Upper lobe of left lung (tissue), 6 donors: ENCODE measurements around the gene VPS8. TPM values are rescaled to one million over a fixed set of nuclear protein-coding genes. Genes with fewer than 3 reads are reported as not detected.

Experiments used
- ATAC-seq, 2 donors: fragments of 200-7000 bp; cut with Tn5 transposase; one replicate each; pipeline ENCODE4 v1.9.1; 2022; ENCODE audit warnings: mild to moderate bottlenecking in 2 of 2, moderate library complexity in 2 of 2; ENCODE audit not compliant: low FRiP score in 2 of 2
- DNase-seq, 2 donors: peaks; one replicate each; pipeline ENCODE4 v3.0.0-alpha.2; 2019 to 2020
- H3K27ac ChIP-seq, 4 donors: fragments of 200-600 bp; sonication (generic); one replicate each; pipeline ENCODE4 v1.5.1; 2016 to 2019
- H3K27me3 ChIP-seq, 4 donors: fragments of 200-600 bp; sonication (generic); one replicate each; pipeline ENCODE4 v1.5.1; 2017 to 2019
- H3K36me3 ChIP-seq, 4 donors: fragments of 200-600 bp; sonication (generic); one replicate each; pipeline ENCODE4 v1.5.1; 2016 to 2019
- H3K4me1 ChIP-seq, 4 donors: fragments of 200-600 bp; sonication (generic); one replicate each; pipeline ENCODE4 v1.5.1; 2018 to 2019
- H3K4me3 ChIP-seq, 4 donors: fragments of 200-600 bp; sonication (generic); one replicate each; pipeline ENCODE4 v1.5.1; 2017 to 2019; ENCODE audit warnings: mild to moderate bottlenecking in 2 of 4, moderate library complexity in 1 of 4
- H3K9me3 ChIP-seq, 4 donors: fragments of 200-600 bp; sonication (generic); one replicate each; pipeline ENCODE4 v1.5.1; 2018 to 2019
- EP300 ChIP-seq, 4 donors: sonication (generic); formaldehyde crosslinking; IDR thresholded peaks; one replicate each; pipeline ENCODE4 v1.5.1; 2017; ENCODE audit warnings: antibody characterized with exemption in 4 of 4, control low read depth in 2 of 4
- POLR2A ChIP-seq, 4 donors: fragments of 450-650 bp; IDR thresholded peaks; one replicate each; pipeline ENCODE4 v1.5.1; 2016 to 2017; ENCODE audit warnings: antibody characterized with exemption in 4 of 4, mild to moderate bottlenecking in 2 of 4
- POLR2AphosphoS5 ChIP-seq, 2 donors: sonication (generic); formaldehyde crosslinking; IDR thresholded peaks; one replicate each; pipeline ENCODE4 v1.5.1; 2017; ENCODE audit warnings: antibody characterized with exemption in 2 of 2
- WGBS, 2 donors: methylation state at CpG; one replicate each; pipeline ENCODE4 v1.1.5; 2017 to 2018; 5-methylcytosine and 5-hydroxymethylcytosine counted together
- total RNA-seq, 6 donors: library from RNA; depleted of rRNA in 4 of 6; stranded (reverse); fragments of >200 nt in 4 of 6; gene quantifications; one replicate each; pipeline versions ENCODE4 v1.1.0 to v1.2.1, GENCODE V29; 2016 to 2021
- TF ChIP-seq, protein P1 (sequence below), 6 experiments: fragments of 450-650 bp in 4 of 6; fragments of 200-600 bp in 2 of 6; sonication (generic) in 2 of 6; IDR thresholded peaks; one replicate each; pipeline ENCODE4 v1.5.1; 2016 to 2019; ENCODE audit warnings: antibody characterized with exemption in 6 of 6
- donor health status: DM: no; HTN: no; CAD: no; lungs with moderate emphysema.
- donor health status: DM: no; HTN: yes; CAD: no; lungs with severe emphysema.

The VPS8 gene
- total RNA-seq, 6 donors from 2014 or later, result 50.9 to 147 (median 61.5) TPM

GRCh38 chr3:184932777-184933176 is 120.8 kb downstream of the VPS8 start:
- Histone ChIP-seq H3K36me3 (peaks cover 3 to 57% (median 16%) of the 10 kb centered on the region in 4 donors), H3K27me3 (no peaks in the 10 kb centered on the region), H3K9me3 (no peaks in the 10 kb centered on the region), H3K4me1 (no peaks in the 10 kb centered on the region), H3K27ac (no peak overlapping the region), H3K4me3 (no peak overlapping the region)
- WGBS, 2 donors, result 88 to 100% methylated on average over 1 of the region's 1 CpG
- ATAC-seq (no peak), DNase-seq (no peak)
- TF ChIP-seq POLR2A (IDR thresholded peaks at IDR 0.05), result no peak
- TF ChIP-seq, protein P1, sequence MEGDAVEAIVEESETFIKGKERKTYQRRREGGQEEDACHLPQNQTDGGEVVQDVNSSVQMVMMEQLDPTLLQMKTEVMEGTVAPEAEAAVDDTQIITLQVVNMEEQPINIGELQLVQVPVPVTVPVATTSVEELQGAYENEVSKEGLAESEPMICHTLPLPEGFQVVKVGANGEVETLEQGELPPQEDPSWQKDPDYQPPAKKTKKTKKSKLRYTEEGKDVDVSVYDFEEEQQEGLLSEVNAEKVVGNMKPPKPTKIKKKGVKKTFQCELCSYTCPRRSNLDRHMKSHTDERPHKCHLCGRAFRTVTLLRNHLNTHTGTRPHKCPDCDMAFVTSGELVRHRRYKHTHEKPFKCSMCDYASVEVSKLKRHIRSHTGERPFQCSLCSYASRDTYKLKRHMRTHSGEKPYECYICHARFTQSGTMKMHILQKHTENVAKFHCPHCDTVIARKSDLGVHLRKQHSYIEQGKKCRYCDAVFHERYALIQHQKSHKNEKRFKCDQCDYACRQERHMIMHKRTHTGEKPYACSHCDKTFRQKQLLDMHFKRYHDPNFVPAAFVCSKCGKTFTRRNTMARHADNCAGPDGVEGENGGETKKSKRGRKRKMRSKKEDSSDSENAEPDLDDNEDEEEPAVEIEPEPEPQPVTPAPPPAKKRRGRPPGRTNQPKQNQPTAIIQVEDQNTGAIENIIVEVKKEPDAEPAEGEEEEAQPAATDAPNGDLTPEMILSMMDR (IDR thresholded peaks at IDR 0.05), result no peak
- TF ChIP-seq POLR2AphosphoS5 (IDR thresholded peaks at IDR 0.05), result no peak

DNA sequence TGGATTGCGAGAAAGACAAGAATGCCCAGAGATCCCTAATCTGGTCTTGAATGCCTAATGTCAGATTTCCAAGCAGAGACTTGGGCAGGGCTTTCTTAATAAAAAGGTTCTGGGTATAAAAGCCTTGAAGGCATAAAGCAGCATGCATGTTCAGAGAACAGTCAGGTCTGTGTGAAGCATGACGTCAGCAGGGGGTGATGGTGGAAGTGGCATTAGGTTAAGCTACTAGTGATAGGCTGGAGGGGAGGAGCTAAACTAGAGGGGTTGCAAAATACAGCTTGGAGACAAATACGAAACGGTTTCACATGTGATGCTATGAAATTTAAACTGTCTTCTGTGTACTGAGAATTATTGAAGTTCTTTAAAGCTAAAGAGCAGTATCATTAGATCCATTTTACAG is 125.6 kb downstream of the VPS8 start:
- DNase-seq, result no peak
- WGBS, 2 donors, result 86 to 89% methylated on average over 4 of the region's 4 CpGs
- H3K4me3 ChIP-seq, result no peak overlapping the region
- peaks cover 0 to 37% (median 11%) of the 10 kb centered on the region in 4 donors for H3K36me3 ChIP-seq
- H3K4me1 ChIP-seq, result no peaks in the 10 kb centered on the region
- TF ChIP-seq POLR2AphosphoS5 (IDR thresholded peaks at IDR 0.05) (no peak), EP300 (IDR thresholded peaks at IDR 0.05) (no peak), POLR2A (IDR thresholded peaks at IDR 0.05) (no peak)
- TF ChIP-seq, protein P1 (IDR thresholded peaks at IDR 0.05), result no peak
- no peaks in the 10 kb centered on the region for H3K27me3 ChIP-seq
- H3K9me3 ChIP-seq, result no peaks in the 10 kb centered on the region
- no peak for ATAC-seq
- no peak overlapping the region for H3K27ac ChIP-seq

DNA sequence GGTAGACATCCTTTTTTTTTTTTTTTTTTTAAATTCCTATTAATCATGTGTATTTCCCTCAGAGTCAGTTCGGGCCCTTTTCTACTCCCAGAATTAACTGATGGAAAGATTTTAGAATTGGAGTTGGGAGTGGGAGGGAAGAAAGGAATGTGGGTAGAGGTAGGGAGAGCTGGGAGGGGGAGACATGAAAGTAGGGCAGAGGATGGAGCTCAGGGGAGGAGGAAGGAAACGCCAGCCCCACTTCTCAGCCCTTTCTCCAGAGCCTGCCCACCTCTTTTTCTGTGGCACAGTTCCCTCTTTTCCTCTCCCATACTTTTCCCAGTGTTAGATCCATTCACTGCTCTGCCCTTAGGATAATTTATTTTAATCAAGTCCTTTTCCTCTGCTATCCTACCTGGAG is 129.4 kb downstream of the VPS8 start:
- no peaks in the 10 kb centered on the region for H3K27me3 ChIP-seq
- DNase-seq (no peak), ATAC-seq (no peak)
- H3K9me3 ChIP-seq, result no peaks in the 10 kb centered on the region
- no peaks in the 10 kb centered on the region for H3K4me1 ChIP-seq
- 90 to 93% methylated on average over 2 of the region's 2 CpGs for WGBS, 2 donors
- H3K36me3 ChIP-seq, result peaks cover 0 to 37% (median 11%) of the 10 kb centered on the region in 4 donors
- no peak overlapping the region for H3K27ac ChIP-seq
- H3K4me3 ChIP-seq, result no peak overlapping the region
- no peak for TF ChIP-seq POLR2A (IDR thresholded peaks at IDR 0.05)
- TF ChIP-seq EP300 (IDR thresholded peaks at IDR 0.05), result no peak

DNA sequence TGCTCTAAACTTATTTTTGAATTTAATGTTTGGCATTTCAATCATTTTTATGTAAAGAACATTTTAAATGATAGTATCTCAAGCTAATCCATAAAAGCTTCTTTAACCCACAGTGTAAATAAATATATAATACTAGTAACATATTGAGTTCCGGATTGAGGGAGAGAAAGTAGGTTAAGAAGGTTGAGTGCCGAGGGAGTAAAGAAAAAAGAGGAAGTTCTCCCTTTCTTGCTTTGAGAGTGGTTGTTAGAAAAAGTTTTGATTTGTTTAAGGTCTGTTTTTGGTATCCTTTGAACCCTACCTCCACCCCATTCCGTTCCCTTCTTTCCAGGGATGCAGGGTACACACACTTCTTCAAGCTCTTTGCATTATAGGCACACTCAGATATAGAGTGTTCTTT is 130.8 kb downstream of the VPS8 start:
- Histone ChIP-seq H3K27me3 (no peaks in the 10 kb centered on the region), H3K36me3 (peaks cover 0 to 30% (median 8%) of the 10 kb centered on the region in 4 donors), H3K27ac (no peak overlapping the region), H3K4me1 (no peaks in the 10 kb centered on the region), H3K4me3 (no peak overlapping the region), H3K9me3 (no peaks in the 10 kb centered on the region)
- ATAC-seq, result no peak
- TF ChIP-seq, protein P1 (IDR thresholded peaks at IDR 0.05), result no peak
- no peak for TF ChIP-seq POLR2A (IDR thresholded peaks at IDR 0.05)
- no peak for TF ChIP-seq POLR2AphosphoS5 (IDR thresholded peaks at IDR 0.05)
- no peak for TF ChIP-seq EP300 (IDR thresholded peaks at IDR 0.05)
- DNase-seq, result no peak
- 76 to 78% methylated on average over 3 of the region's 3 CpGs for WGBS, 2 donors

DNA sequence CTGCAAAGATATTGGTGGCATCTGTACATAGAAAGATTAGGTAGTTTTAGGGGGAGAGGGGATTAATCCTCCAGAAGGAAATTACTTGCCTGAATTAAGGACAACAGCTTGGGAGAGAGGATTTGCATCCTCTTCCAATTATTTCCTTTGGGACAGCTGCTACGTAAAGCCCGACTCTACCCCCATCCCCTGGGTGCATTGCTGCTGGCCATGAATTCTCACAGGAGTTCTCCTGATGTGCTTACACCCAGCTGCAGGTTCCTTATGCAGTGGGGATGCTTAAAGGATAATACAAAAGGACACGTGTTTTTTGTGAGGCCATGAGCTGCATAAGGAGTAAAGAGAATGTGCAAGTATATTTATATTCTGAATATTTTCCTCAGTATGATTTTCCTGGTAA is 132.3 kb downstream of the VPS8 start:
- Histone ChIP-seq H3K27ac (no peak overlapping the region), H3K9me3 (no peaks in the 10 kb centered on the region), H3K36me3 (peaks cover 0 to 25% (median 8%) of the 10 kb centered on the region in 4 donors), H3K4me1 (no peaks in the 10 kb centered on the region), H3K4me3 (no peak overlapping the region), H3K27me3 (no peaks in the 10 kb centered on the region)
- ATAC-seq (no peak), DNase-seq (no peak)
- TF ChIP-seq, protein P1 (IDR thresholded peaks at IDR 0.05), result no peak
- TF ChIP-seq EP300 (IDR thresholded peaks at IDR 0.05), result no peak
- WGBS, 2 donors, result 92 to 94% methylated on average over 3 of the region's 3 CpGs
